PC-9 (cell line): ENCODE measurements around the gene PIK3C3.

Experiments
- CTCF ChIP-seq: fragments of 200-600 bp; sonication (generic); conservative IDR thresholded peaks from 2 replicates; pipeline ENCODE4 v1.6.1; 2017; ENCODE audit warnings: mixed run types, antibody characterized with exemption, mild to moderate bottlenecking, moderate library complexity
- EZH2 ChIP-seq: fragments of 200-600 bp; sonication (generic); IDR thresholded peaks from 2 replicates; pipeline ENCODE4 v1.8.0; 2017; ENCODE audit warnings: antibody characterized with exemption, low read depth

GRCh38 chr18:41954827-41955613 is at the start of gene PIK3C3:
- TF ChIP-seq CTCF (no peak), EZH2 (no peak)
